Tibial nerve (tissue), 4 donors: ENCODE data around the gene TOGARAM1.

Experiments used
- EP300 ChIP-seq, 2 donors: sonication (generic); formaldehyde crosslinking; IDR thresholded peaks; one replicate each; pipeline ENCODE4 v1.6.1; 2017; ENCODE audit warnings: antibody characterized with exemption in 2 of 2, mild to moderate bottlenecking in 1 of 2
- POLR2A ChIP-seq, 2 donors: fragments of 450-650 bp; IDR thresholded peaks; one replicate each; pipeline ENCODE4 v1.6.1; 2017; ENCODE audit warnings: antibody characterized with exemption in 2 of 2, mild to moderate bottlenecking in 2 of 2, moderate library complexity in 2 of 2
- TF ChIP-seq, protein P1 (sequence below), 5 experiments: fragments of 200-600 bp in 3 of 5; fragments of 450-650 bp in 2 of 5; sonication (generic) in 3 of 5; IDR thresholded peaks; one replicate each; pipeline ENCODE4 v1.5.1; 2016 to 2019; ENCODE audit warnings: antibody characterized with exemption in 5 of 5, mild to moderate bottlenecking in 3 of 5, moderate library complexity in 2 of 5

- no peak for TF ChIP-seq EP300 (IDR thresholded peaks at IDR 0.05)
- TF ChIP-seq, protein P1, sequence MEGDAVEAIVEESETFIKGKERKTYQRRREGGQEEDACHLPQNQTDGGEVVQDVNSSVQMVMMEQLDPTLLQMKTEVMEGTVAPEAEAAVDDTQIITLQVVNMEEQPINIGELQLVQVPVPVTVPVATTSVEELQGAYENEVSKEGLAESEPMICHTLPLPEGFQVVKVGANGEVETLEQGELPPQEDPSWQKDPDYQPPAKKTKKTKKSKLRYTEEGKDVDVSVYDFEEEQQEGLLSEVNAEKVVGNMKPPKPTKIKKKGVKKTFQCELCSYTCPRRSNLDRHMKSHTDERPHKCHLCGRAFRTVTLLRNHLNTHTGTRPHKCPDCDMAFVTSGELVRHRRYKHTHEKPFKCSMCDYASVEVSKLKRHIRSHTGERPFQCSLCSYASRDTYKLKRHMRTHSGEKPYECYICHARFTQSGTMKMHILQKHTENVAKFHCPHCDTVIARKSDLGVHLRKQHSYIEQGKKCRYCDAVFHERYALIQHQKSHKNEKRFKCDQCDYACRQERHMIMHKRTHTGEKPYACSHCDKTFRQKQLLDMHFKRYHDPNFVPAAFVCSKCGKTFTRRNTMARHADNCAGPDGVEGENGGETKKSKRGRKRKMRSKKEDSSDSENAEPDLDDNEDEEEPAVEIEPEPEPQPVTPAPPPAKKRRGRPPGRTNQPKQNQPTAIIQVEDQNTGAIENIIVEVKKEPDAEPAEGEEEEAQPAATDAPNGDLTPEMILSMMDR (IDR thresholded peaks at IDR 0.05): no peak
- no peak for TF ChIP-seq POLR2A (IDR thresholded peaks at IDR 0.05)
These were observed 72.7 kb downstream of the TOGARAM1 start for GRCh38 chr14:45034730-45035129.
